Mucosa of stomach (tissue), 1 donor: ENCODE data around the gene ZNF683.
A peak's percentile ranks its signal among the peaks of the same experiment; 100 is the strongest.

Experiments used
- H3K27me3 ChIP-seq: one replicate; pipeline ENCODE4 v1.7.0; 2013; ENCODE audit warnings: mild to moderate bottlenecking, low read length; ENCODE audit not compliant: control insufficient read depth, insufficient read depth
- H3K36me3 ChIP-seq: one replicate; pipeline ENCODE4 v1.7.0; 2013; ENCODE audit warnings: low read length; ENCODE audit not compliant: control insufficient read depth, insufficient read depth
- H3K4me1 ChIP-seq: one replicate; pipeline ENCODE4 v1.7.0; 2013; ENCODE audit warnings: mild to moderate bottlenecking, low read length; ENCODE audit not compliant: control insufficient read depth, insufficient read depth
- H3K4me3 ChIP-seq: one replicate; pipeline ENCODE4 v1.7.0; 2013; ENCODE audit warnings: low read length
- H3K9ac ChIP-seq: one replicate; pipeline ENCODE4 v1.7.0; 2013; ENCODE audit warnings: mild to moderate bottlenecking, low read length, moderate library complexity
- H3K9me3 ChIP-seq: one replicate; pipeline ENCODE4 v1.7.0; 2013; ENCODE audit warnings: mild to moderate bottlenecking, low read length, moderate library complexity; ENCODE audit not compliant: control insufficient read depth
- donor health status: Pancreatic carcinoma.

Gene ZNF683

DNA sequence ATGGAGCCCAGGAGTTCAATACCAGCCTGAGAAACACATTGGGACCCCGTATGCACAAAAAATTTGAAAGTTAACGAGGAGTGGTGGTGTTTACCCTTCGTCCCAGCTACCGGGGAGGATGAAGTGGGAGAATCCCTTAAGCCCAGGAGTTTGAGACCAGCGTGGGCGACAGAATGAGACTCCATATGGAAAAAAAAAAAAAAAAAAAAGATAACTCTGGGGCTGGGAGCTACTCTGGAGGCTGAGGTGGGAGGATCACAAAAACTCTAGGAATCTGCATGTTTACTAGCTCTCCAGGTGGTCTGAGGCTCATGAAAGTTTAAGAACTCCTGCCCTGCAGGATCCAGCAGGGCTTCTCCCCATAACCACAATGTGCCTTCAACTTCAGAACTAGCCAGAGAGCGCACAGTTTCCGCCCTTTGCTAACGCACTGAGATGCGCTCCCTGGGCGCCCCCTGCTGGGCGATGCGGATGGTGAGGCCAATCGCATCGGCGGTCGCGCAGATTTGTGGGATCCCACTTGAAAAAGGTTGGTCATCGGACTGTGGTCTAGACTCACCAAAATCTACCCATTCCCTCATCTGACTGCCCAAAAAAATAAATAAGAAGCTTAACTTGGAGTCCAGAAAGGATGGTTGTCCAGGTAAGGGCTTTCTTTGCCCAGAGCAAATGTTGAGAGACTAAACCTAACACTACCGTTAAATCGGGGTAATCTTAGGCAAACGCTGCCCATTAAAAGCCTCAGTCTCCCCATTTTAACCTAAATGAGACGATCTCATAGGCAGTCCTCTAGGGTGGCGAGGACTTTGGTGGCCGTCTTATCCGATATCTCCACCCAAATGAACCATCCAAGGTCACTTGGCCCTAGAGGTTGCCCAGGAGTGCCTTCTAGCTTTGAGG is 8.8 kb downstream of the ZNF683 start:
- Histone ChIP-seq H3K9me3 (no peaks in the 10 kb centered on the region), H3K4me1 (peaks cover 28% of the 10 kb centered on the region), H3K36me3 (no peaks in the 10 kb centered on the region), H3K9ac (no peak overlapping the region), H3K27me3 (peaks cover 40% of the 10 kb centered on the region), H3K4me3 (no peak overlapping the region)

DNA sequence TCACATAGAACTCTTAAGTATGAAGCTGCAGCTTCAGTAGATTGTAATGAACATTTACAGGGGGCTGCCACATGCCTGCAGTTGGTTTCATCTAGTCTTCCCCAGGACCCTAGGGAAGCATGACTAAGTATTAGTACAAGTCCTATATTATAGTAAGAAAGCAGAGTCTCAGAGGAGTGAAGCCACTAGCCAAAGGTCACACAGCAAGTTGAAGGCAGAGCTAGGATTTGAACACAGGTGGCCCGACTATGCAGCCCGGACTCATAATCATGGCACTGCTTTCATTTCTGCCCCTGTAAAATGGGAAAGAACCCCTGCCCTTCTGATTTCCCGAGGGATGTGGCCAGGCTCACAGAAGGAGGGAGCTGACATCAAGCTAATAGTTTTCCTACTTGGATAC is 10.2 kb downstream of the ZNF683 start:
- Histone ChIP-seq H3K4me1 (peaks cover 42% of the 10 kb centered on the region), H3K9ac (no peak overlapping the region), H3K9me3 (no peaks in the 10 kb centered on the region), H3K4me3 (no peak overlapping the region), H3K36me3 (no peaks in the 10 kb centered on the region), H3K27me3 (peaks cover 40% of the 10 kb centered on the region)

DNA sequence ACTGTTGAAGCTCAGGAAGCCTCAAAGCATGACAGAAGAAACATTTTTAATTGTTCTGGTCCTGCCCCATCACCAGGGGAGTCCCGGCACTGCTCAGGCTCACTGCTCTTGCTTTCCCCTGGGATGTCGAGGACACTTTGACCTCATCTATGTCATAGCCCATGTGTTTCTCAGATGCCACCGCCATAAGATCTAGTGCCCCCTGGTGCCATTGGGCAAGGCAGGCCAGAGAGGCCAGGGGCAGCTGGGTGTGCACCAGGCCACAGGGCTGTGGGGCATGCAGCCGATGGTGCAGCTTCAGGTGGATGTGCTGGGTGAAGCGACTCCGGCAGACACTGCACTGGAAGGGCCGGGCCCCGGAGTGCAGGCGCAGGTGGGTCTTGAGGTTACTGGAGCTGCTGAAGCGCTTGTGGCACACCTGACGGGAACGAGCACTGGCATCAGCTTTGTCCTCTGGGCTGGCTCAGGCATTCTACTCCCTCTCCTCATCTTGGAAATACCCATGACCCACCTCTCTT is 10.9 kb downstream of the ZNF683 start:
- H3K9ac ChIP-seq = no peak overlapping the region
- H3K27me3 ChIP-seq = peaks cover 40% of the 10 kb centered on the region
- no peaks in the 10 kb centered on the region for H3K9me3 ChIP-seq
- peaks cover 49% of the 10 kb centered on the region for H3K4me1 ChIP-seq
- H3K36me3 ChIP-seq = no peaks in the 10 kb centered on the region
- H3K4me3 ChIP-seq = no peak overlapping the region

DNA sequence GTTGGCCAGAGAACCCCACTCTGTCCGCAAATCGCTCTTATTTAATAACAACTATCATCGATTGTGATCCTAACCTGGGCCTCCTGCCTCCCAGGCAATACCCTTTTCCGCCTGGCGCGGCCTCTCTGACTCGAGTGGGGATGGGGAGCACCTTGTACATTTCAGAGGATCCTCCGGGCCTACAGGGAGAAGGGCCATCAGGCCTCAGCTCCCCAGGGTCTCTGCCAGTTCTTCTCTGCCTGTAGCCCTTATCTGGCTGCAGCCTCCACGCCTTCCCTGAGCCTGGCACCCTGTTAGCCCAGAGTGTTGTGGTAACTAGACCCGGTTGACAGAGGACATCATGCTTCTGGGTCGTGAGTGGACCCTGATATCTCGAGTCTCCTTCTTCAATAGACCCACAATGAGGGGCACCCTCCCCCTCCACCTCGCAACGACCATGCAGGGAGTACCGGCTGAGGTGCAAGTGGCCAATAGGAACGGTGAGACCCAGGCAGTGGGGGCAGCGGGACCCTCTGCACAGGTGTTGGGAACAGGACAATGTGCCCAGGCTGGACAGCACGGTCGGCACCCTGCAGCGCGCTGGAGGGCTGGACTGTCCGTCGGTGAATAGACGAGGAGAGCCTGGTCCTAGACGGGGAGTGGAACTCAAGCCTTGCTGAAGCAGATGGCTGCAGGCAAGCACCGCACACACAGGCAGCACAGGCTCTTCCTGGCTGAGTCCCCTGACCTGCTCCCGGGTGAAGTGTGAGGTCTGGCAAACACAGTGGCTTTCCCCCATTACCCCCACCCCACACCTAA is 11.5 kb downstream of the ZNF683 start:
- Histone ChIP-seq H3K27me3 (peaks cover 40% of the 10 kb centered on the region), H3K36me3 (no peaks in the 10 kb centered on the region), H3K4me1 (peaks cover 55% of the 10 kb centered on the region), H3K4me3 (no peak overlapping the region), H3K9me3 (no peaks in the 10 kb centered on the region), H3K9ac (no peak overlapping the region)

DNA sequence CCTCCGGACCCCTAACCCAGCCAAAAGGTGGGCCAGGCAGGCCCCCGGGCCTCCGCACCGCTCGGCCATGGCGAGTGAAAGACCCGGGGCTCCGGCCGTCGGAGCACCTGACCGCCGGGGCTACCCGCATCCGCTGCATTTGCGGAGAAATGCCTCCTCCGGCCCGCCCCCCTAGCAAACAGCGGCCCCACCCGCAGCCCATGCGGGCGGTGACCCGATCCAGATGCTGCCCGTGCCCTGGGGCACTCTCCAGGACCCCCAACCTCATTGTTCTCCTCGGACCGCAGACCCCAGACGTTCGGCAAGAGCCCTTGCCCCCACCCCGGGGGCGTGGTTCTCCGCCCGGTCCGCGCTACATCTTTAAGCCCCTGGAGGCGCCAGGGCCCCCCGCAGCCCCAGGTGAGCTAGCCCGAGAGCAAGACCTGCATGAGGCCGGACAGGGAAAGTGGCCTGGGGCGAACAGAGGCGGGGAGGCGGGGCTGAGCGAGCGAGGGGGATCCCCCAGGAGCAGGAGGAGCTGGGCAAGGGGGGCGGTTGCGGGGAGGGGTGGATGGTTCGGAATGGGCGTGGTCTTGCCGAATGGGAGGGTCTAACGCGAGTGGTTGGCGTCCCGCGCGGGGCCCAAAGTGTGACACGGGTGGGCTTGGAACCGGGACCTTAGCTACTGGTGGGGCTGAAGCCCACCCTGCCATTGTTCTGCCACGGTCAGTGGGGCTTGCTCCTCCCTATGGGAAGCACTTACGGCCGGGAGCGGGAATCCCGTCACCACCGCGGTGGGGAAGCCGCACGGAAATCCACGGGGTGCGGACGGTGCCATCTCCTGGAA is 12.4 kb downstream of the ZNF683 start:
- peaks cover 40% of the 10 kb centered on the region for H3K27me3 ChIP-seq
- no peaks in the 10 kb centered on the region for H3K9me3 ChIP-seq
- H3K9ac ChIP-seq = no peak overlapping the region
- no peaks in the 10 kb centered on the region for H3K36me3 ChIP-seq
- H3K4me3 ChIP-seq = no peak overlapping the region
- peaks cover 61% of the 10 kb centered on the region for H3K4me1 ChIP-seq

DNA sequence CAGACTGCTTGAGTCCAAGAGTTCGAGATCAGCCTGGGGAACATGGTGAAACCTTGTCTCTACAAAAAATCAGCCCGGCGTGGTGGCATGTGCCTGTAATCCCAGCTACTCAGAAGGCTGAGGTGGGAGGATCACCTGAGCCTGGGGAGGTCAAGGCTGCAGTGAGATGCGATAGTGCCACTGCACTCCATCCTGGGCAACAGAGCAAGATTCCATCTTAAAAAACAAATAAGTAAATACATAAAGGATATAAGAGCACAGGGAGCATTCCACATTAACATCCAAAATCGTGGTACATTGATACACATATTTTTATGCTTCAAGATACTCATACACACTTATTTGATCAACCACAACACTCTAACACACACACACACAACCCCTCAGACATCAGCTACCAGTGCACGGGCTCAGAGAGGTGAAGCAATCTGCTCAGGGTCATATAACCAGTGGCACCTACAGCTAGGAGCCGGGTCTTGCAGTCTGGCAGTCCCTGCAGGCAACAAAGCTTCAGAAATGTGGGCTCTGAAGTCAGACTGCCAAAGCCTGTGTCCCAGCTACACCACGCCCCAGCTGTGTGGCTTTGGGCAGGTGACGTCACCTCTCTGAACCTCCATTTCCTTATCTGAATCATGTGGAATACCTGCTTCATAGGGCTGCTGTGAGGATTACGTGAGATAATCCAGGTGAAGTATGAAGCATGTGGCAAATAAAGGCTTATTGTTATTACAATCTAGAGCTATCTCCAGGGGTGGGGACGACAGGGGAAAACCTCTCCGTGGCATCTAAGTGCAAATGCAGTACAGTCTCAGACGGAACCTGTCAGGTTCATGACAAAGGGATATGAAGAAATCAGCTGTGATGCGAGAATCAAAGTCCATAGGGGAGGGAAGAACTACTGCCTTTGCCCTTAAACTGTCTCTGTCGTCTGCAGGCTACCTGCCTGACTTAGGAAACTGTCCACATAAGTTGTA is 13.9 kb downstream of the ZNF683 start:
- peaks cover 69% of the 10 kb centered on the region for H3K4me1 ChIP-seq
- no peak overlapping the region for H3K4me3 ChIP-seq
- peaks cover 34% of the 10 kb centered on the region for H3K27me3 ChIP-seq
- H3K36me3 ChIP-seq = no peaks in the 10 kb centered on the region
- H3K9me3 ChIP-seq = no peaks in the 10 kb centered on the region
- no peak overlapping the region for H3K9ac ChIP-seq

DNA sequence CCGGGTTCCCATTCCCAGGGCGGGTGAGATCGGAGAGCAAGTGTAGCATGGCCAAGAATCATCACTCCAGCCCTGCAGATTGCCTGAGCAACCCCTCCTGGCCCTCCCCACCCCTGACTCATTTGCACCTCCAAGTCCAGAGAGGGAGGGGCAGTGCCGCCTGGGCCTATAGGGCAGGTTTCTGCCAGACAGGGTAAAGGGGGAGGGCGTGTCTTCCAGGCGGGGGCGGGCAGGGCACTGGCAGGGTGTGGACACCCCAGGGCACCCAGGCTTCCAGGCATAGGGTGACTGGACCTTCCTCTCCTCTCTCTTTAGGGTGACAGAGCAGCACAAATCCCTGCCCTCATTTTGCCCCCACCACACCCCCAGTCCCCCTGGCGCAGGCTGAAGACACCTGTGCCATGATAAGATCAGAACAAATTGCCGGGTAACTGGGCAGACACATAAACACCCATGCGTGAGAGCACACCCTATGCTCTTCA is 15.4 kb downstream of the ZNF683 start:
- H3K9ac ChIP-seq = peak overlapping the region; percentile 22
- no peaks in the 10 kb centered on the region for H3K9me3 ChIP-seq
- no peak overlapping the region for H3K4me3 ChIP-seq
- peaks cover 71% of the 10 kb centered on the region for H3K4me1 ChIP-seq
- H3K36me3 ChIP-seq = no peaks in the 10 kb centered on the region
- H3K27me3 ChIP-seq = peaks cover 27% of the 10 kb centered on the region

DNA sequence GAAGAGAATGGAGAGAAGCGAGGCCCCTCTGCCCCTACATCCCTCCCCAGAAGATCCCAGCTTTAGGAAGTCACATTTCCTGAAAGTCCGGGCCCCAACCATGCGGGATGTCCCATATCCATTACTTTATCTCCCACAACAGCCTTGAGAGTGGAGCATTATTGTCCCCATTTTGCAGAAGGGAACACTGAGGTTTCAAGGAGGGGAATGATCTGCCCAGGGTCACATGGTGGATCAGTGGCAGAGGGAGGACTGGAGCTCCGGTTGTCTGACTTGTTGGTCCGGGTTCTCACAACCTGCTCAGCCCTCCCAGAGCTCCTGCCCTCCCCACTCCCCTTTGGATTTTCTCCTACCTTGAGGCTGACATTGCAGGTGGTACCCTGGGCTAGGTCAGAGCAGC is 16.4 kb downstream of the ZNF683 start:
- Histone ChIP-seq H3K27me3 (peaks cover 18% of the 10 kb centered on the region), H3K9ac (no peak overlapping the region), H3K4me3 (no peak overlapping the region), H3K9me3 (no peaks in the 10 kb centered on the region), H3K4me1 (peaks cover 81% of the 10 kb centered on the region), H3K36me3 (no peaks in the 10 kb centered on the region)

DNA sequence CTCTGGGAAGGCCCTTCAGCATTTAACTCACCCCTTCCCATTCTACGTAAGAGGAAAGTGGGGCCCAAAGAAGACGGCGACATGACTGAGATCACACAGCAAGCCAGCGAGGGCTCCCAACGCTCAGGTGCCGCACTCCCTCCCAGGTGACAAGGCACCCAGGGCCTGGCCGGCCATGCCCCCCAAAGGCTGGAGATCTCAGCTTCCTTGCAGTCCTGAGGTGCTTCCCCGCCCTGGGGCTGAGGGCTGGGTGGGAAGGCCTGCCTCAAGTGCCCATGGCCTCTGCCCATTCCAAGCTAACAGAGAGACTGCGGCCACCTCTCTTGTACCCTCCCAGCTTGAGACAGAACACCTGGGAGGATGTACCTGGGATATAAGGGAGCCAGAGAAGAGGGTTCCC is 17.6 kb downstream of the ZNF683 start:
- Histone ChIP-seq H3K27me3 (peaks cover 7% of the 10 kb centered on the region), H3K4me3 (no peak overlapping the region), H3K36me3 (no peaks in the 10 kb centered on the region), H3K9ac (no peak overlapping the region), H3K4me1 (peaks cover 79% of the 10 kb centered on the region), H3K9me3 (no peaks in the 10 kb centered on the region)

DNA sequence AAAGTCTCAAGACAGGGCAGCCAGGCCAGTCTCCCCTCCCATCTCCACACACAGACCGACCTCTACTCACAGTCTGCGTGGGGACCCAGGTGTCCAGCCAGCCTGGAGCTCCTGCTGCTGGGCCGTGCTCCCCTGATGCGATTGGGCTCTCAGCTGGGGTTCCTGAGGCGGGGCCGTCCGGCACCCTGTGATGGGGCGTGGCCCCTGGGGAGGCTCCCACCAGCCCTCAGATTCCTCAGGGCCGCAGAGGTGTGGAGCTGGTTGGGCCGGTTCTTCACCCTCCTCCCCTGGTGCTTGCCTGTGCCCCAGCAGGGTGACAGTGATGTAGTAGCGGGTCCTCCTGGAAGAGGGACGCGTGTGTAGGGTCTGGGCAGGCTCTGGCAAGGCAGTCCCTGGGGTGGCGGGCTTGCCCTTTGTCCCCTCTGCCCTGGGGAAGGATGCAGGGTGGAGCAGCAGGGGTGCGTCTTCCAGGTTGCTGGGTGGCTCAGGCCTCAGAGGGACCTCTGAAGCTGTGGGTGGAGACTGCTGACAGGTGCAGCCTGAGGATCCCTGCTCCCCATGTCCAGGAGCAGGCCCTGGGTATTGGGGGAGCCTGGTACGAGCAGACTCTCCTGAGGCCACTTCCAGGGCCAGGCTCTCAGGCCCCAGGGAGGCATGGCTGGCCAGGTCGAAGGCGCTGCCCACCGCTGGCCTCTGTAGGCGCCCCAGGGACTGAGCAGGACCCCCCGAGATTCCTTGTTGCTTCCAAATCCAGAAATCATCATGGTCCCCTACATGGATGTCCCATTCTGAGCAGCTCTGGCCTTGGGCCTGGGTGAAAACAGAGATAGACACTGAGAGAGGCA is 18.4 kb downstream of the ZNF683 start, which contains the start of gene CRYBG2:
CRYBG2 (minus strand) TSS at position 155 of the 845 bp plus-strand sequence. CDS start 7,473 bp downstream, outside the sequence.
- Histone ChIP-seq H3K9me3 (no peaks in the 10 kb centered on the region), H3K9ac (peak within 1 kb of the TSS; percentile 19), H3K4me3 (no peak within 1 kb of the TSS), H3K27me3 (no peaks in the 10 kb centered on the region), H3K36me3 (no peaks in the 10 kb centered on the region), H3K4me1 (peaks cover 71% of the 10 kb centered on the region)
